Epithelial cell of proximal tubule (primary cell): ENCODE measurements around the gene SEZ6L2. TPM values are rescaled to one million over a fixed set of nuclear protein-coding genes. Genes with fewer than 3 reads are reported as not detected.
A peak's percentile ranks its signal among the peaks of the same experiment; 100 is the strongest.

ENCODE experiments used
- DNase-seq: peaks from one replicate; pipeline ENCODE4 v3.0.0-alpha.2; 2011; ENCODE audit warnings: low read depth
- H3K4me3 ChIP-seq: 2 replicates; pipeline ENCODE4 v1.5.1; 2011; ENCODE audit warnings: low read depth, mild to moderate bottlenecking, low read length
- total RNA-seq: library from RNA; depleted of rRNA; stranded (reverse); fragments of >200 nt; gene quantifications from 2 replicates; pipeline ENCODE4 v1.2.3, GENCODE V29; 2015
- TF ChIP-seq, protein P1 (sequence below): conservative IDR thresholded peaks from 2 replicates; pipeline ENCODE4 v1.5.1; 2012; ENCODE audit warnings: low read depth, mild to moderate bottlenecking, low read length

The SEZ6L2 gene
- total RNA-seq, 1 donor from 2014 or later, result 12.8 TPM

DNA sequence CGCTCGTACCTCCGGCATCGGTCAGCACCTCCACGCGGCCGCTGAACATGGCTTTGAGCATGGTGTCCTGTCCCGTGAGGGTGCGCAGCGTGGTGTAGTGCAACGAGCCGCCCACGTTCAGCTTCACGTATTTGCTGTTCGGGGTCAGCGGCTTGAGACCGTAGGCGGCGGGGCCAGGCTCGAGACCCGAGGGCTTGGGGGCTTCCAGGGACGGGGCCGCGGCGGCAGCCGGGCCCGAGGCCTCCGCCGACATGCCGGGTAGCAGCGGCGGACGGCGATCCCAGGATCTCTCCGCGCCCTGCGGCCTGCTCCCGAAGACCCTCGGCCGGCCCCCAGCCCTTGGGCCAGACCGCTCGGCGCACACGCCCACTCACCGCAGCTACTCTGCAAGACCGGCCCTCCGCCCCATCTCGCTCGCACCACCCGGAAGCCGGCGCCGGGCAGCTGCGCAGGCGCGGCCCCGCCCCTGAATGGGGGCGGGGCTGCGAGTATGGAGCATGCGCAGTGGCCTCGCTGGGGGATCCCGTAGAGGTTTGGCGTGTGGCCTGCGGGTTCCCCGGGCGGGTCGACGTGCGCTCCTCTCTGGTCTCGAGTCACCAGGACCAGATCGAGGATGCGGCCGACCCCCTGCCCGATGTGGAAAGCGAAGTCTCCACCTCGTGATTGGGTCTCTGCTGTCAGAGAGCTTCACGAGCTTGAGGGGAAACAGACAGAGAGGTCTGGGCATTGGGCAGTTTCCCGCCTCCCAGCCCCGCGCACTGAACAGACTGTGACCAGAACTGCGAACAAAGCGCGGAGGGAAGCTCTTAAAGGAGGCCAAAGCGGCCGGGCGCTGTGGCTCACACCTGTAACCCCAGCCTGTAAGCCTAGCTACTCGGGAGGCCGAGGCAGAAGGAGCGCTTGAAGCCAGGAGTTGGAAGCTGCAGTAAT, 26.7 kb upstream of the SEZ6L2 start, which contains the start of gene KCTD13:
TSS of gene KCTD13 (minus strand) at position 446 of the 930 bp plus-strand sequence. CDS start at position 253, 193 bp downstream.
- TF ChIP-seq, protein P1, sequence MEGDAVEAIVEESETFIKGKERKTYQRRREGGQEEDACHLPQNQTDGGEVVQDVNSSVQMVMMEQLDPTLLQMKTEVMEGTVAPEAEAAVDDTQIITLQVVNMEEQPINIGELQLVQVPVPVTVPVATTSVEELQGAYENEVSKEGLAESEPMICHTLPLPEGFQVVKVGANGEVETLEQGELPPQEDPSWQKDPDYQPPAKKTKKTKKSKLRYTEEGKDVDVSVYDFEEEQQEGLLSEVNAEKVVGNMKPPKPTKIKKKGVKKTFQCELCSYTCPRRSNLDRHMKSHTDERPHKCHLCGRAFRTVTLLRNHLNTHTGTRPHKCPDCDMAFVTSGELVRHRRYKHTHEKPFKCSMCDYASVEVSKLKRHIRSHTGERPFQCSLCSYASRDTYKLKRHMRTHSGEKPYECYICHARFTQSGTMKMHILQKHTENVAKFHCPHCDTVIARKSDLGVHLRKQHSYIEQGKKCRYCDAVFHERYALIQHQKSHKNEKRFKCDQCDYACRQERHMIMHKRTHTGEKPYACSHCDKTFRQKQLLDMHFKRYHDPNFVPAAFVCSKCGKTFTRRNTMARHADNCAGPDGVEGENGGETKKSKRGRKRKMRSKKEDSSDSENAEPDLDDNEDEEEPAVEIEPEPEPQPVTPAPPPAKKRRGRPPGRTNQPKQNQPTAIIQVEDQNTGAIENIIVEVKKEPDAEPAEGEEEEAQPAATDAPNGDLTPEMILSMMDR, result no peak
- DNase-seq, result no peak

DNA sequence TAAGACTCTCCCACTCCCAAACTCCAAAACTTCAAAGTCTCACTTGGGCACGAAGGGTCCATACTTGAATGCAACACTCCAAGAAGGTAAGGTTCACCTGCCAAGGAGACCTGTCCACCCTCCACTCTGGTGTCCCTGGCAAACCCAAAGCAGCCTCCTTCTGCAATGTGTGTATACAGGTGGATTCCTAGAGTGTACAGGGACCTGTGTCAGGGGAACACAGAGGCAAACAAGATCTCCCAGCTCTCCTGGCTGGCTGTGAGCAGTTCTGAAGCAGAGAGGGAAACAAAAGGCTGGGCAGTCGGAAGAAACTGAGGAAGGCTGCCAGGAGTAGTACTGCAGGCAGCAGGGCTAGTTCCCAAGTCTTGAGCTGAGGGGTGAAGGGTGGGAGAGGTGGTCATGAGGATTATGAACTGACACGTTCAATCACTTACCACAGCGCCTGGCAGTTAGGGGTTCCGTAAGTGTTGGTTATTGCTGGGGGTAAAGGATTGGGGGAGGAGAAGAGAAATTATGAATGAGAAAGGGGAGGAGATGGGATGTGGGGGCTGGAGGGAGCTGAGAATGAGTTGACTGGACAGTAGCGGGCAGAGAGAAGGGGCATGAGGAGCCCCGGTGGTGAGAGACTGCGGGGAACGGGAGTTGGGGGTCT, 25.9 kb upstream of the SEZ6L2 start:
- H3K4me3 ChIP-seq, result peak overlapping the region; percentile 95
- TF ChIP-seq, protein P1, result no peak
- DNase-seq, result no peak

More for the DNA sequence above, 26.7 kb upstream of the SEZ6L2 start, which contains the start of gene KCTD13:
- H3K4me3 ChIP-seq, result peak within 1 kb of the TSS; percentile 95

DNA sequence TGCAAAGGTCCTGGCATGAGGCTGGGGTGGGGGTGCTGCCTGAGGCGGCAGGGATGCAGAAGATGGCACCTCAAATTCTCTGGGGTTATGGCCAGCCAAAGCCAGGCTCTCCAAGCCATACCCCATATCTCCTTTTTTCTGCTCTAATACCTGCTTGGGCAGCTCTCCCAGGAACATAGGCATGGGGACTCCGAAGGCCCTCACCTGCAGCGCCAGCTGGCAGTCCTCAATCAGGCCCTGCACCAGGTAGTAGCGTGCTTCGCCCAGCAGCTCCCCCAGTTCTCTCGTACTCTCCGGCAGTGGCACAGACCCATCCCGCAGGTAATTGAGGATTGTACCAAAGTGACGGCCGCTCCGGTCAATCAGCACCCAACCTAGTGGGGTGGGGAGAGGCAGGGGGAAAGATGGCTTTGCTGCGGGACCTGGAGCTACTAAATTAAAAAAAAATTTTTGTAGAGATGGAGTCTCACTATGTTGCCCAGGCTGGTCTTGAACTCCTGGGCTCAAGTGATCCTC, 23.7 kb upstream of the SEZ6L2 start:
- no peak for DNase-seq
- H3K4me3 ChIP-seq, result no peak overlapping the region
- TF ChIP-seq, protein P1, result no peak

DNA sequence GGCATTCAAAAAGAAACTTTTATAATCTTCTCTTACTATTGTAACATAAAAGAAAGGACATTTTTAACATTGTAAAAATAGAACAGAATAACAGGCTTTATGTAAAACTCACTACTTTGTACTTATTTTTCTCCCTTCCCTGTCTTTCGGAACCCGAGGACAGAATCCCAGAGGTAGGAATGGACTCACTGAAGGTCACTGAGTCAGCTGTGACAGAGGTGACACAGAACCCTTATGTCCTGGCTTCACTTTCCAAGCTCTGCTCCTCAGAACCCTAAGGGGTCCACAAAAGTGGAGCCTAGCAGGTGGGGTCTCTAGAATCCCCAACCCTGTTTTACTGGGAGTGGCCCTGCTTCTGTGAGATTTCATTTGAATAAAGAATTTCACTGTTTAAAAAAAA, 23.0 kb upstream of the SEZ6L2 start:
- no peak for DNase-seq
- no peak overlapping the region for H3K4me3 ChIP-seq
- TF ChIP-seq, protein P1, result no peak

DNA sequence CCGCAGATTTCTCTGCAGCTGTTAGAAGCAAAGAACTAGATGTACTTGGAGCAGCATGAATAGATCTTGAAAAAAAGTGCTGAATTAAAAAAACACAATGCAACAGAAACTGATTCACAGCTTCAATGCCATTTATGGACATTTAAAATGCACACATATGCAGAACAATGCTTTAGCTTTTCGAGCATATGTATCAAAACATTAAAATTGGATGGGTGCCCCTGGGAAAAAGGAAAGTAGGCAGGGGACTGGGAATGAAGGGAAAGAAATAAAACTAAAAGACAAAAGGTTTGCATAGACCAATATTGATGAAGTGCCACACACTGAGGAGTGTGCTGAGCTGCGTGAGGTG, 21.7 kb upstream of the SEZ6L2 start:
- DNase-seq, result no peak
- H3K4me3 ChIP-seq, result no peak overlapping the region
- TF ChIP-seq, protein P1, result no peak

DNA sequence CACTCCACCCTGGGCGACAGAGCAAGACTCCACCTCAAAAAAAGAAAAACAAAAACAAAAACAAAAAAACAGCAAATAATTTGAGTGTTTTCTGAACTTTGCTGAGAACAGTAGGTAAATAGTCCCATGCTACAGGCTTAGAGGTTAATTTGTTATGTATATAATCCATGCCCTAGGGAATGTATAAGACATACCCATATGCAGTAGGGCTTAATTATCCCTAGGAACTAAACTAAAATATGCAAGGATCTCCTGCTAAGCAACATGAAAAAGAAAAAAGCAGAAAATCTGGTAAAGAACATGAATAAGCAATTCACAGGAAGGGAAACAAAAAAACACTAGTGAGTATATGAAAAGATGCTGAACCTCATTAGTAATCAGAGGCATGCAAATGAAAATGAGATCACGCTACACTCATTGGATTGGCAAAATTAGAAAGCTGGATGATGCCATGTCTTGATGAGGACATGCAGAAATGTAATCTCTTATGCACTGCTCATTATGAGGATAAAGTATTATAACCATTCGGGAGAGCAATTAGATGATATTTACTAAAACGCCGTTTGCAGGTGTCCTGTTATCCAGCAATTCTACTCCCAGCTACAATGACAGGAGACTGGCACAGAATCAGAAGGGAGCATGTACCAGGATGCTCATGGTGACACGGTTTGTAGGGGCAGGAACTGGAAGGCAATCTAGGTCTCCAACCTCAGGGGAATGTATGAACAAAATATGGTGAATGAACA, 21.1 kb upstream of the SEZ6L2 start:
- no peak for DNase-seq
- no peak overlapping the region for H3K4me3 ChIP-seq
- TF ChIP-seq, protein P1, result no peak
